ENCODE results near the gene COX15.

DNA sequence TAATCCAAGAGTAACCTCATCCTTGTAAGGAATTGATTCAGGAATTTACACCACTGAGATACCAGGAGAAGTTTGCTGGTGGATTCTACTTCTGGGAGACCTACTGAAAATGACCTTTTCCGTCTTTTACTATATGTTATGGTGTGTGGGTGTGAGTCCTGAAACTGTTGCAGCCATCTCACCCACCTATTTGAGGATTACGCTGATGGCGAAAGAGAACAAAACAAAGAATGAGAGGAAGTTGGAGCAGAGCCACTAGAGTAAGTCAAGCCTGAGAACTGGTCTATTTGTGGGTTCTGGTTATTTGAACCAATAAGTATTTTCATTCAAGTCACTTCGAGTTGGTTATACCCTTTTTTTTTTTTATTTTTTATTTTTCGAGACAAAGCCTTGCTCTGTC lies 37.8 kb upstream of the COX15 start:
- TF ChIP-seq, protein P1, sequence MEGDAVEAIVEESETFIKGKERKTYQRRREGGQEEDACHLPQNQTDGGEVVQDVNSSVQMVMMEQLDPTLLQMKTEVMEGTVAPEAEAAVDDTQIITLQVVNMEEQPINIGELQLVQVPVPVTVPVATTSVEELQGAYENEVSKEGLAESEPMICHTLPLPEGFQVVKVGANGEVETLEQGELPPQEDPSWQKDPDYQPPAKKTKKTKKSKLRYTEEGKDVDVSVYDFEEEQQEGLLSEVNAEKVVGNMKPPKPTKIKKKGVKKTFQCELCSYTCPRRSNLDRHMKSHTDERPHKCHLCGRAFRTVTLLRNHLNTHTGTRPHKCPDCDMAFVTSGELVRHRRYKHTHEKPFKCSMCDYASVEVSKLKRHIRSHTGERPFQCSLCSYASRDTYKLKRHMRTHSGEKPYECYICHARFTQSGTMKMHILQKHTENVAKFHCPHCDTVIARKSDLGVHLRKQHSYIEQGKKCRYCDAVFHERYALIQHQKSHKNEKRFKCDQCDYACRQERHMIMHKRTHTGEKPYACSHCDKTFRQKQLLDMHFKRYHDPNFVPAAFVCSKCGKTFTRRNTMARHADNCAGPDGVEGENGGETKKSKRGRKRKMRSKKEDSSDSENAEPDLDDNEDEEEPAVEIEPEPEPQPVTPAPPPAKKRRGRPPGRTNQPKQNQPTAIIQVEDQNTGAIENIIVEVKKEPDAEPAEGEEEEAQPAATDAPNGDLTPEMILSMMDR (IDR thresholded peaks at IDR 0.05 in 8 of 11, conservative IDR thresholded peaks at IDR 0.05 in 3 of 11), result no peak
- no peak for TF ChIP-seq POLR2AphosphoS5 (IDR thresholded peaks at IDR 0.05)
